Central memory CD8-positive, alpha-beta T cell (primary cell): Measurements from ENCODE around the gene TYK2.
A peak's percentile ranks its signal among the peaks of the same experiment; 100 is the strongest.

Experiments
- ATAC-seq: fragments of 150-1000 bp; cut with Tn5 transposase; replicated peaks from 2 replicates; pipeline ENCODE4 v1.10.0; 2022; ENCODE audit warnings: mild to moderate bottlenecking, moderate FRiP score, moderate number of reproducible peaks; ENCODE audit not compliant: poor library complexity, severe bottlenecking; ENCODE audit errors: extremely low read depth
- DNase-seq, 2 donors: peaks; one replicate each; pipeline ENCODE4 v3.0.0; 2021; ENCODE audit warnings: low spot score in 2 of 2
- H3K27ac Mint-ChIP-seq: one replicate; pipeline ENCODE4 v1.8.0; 2022; ENCODE audit warnings: low read depth, mild to moderate bottlenecking, moderate library complexity, mixed read lengths
- H3K27me3 Mint-ChIP-seq: one replicate; pipeline ENCODE4 v1.8.0; 2022; ENCODE audit warnings: mixed read lengths
- H3K36me3 Mint-ChIP-seq: one replicate; pipeline ENCODE4 v1.8.0; 2022; ENCODE audit warnings: mild to moderate bottlenecking, moderate library complexity, mixed read lengths; ENCODE audit not compliant: insufficient read depth
- H3K4me1 Mint-ChIP-seq: one replicate; pipeline ENCODE4 v1.8.0; 2022; ENCODE audit warnings: mixed read lengths
- H3K4me3 Mint-ChIP-seq: one replicate; pipeline ENCODE4 v1.8.0; 2022; ENCODE audit warnings: mild to moderate bottlenecking, moderate library complexity, mixed read lengths
- H3K9me3 Mint-ChIP-seq: one replicate; pipeline ENCODE4 v1.8.0; 2022; ENCODE audit warnings: mixed read lengths

TYK2 gene

DNA sequence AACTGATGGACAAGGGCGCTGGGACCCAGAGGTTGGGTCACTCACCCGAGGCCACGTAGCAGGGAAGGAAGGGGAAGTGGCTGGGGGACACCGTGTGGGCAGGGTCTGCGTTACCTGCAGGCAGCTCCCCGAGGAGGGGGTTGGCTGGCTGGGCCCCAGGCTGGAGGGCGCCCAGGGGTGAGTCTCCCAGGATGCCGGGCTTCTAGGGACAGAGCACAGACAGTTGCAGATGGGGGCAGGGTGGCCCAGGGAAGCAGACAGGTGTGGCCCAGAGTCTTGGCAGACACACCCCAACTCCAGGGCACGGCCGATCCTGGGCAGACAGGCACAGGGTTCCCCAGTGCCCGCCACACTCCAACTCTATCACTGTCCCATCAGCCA, 59.0 kb downstream of the TYK2 start:
- no peak for ATAC-seq

DNA sequence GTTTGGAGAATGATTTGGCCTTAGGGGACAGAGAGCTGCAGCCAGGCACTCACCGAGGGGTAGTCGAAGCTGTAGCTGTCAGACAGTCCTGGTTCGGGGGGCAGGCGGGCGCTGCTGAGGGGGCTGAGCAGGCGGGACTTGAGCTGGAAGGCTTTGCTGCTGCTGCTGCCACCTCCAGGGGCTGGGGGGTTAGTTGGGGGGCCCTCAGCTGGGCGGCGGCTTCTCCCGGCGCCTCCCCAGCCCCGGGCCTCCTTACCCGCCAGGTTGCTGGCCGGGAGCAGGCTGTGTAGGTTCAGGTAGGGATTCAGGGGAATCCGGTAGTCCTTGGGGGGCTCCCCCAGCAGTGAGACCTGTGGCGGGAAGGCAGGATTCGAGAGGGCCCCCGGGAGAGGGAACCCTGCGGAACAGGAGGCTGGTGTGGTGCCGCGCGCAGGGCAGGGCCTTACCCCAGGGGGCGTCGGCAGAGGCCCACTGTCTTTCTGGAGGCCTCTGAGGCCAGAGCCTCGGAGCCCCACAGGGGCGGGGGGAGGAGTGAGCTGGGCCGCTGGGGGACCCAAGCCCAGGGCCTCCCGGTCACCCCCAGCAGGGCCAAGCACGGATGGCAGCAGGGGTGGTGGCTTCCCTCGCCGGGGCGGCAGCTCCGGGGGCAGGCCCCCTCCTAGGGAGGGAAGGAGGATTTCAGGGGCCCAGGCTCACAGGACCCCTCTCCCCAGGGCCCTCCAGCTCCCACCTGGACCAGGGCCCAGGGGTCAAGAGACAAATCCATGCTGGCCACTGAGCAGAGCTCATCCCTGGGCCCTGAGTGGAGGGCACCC, 59.6 kb downstream of the TYK2 start:
- H3K9me3 Mint-ChIP-seq: no peaks in the 10 kb centered on the region
- no peak overlapping the region for H3K27ac Mint-ChIP-seq
- H3K4me3 Mint-ChIP-seq: no peak overlapping the region
- no peaks in the 10 kb centered on the region for H3K27me3 Mint-ChIP-seq
- DNase-seq (no peak), ATAC-seq (no peak)
- peaks cover 6% of the 10 kb centered on the region for H3K4me1 Mint-ChIP-seq
- H3K36me3 Mint-ChIP-seq: peaks cover 30% of the 10 kb centered on the region

More for the DNA sequence above, 59.0 kb downstream of the TYK2 start:
- DNase-seq: no peak
- Mint-ChIP-seq H3K9me3 (no peaks in the 10 kb centered on the region), H3K27me3 (no peaks in the 10 kb centered on the region), H3K36me3 (peaks cover 33% of the 10 kb centered on the region), H3K27ac (peak overlapping the region; percentile 2), H3K4me1 (no peaks in the 10 kb centered on the region), H3K4me3 (no peak overlapping the region)

DNA sequence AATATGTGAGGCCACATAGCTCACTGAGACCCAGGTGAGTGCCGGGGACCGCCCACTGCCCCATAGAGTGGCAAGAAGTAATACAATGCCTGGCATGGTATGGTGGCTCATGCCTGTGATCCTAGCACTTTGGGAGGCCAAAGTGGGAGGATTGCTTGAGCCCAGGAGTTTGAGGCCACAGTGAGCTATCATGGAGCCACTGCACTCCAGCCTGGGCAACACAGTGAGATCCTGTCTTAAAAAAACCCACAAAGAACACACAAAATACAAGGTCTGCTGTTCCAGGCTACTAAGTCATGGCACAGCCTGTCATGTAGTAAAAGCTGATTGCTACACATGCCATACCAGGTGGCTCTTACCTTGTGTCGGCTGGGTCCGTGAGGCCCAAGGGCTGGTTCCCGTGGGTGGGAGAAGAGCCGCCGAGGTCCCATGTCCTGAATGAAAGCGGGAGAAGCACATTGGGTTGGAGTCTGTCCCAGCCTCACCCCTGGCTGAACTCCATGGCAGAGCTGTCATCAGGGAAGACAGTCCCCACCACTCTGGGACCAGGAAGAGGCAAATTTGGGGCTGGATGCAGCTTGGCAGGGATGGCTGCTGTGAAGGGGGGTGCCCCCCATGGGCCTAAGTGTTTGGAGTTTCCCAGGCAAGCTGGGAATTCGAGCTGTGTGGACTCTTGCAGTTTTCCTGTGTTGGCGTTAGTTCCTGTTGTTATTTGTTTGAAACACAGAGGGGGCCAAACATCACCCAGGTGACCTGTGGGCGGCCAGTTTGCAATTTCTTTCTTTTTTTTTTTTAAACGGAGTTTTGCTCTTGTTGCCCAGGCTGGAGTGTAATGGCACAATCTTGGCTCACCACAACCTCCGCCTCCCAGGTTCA, 61.3 kb downstream of the TYK2 start:
- DNase-seq (no peak), ATAC-seq (no peak)
- peaks cover 22% of the 10 kb centered on the region for H3K4me1 Mint-ChIP-seq
- no peaks in the 10 kb centered on the region for H3K27me3 Mint-ChIP-seq
- peaks cover 27% of the 10 kb centered on the region for H3K36me3 Mint-ChIP-seq
- no peak overlapping the region for H3K4me3 Mint-ChIP-seq
- no peaks in the 10 kb centered on the region for H3K9me3 Mint-ChIP-seq
- no peak overlapping the region for H3K27ac Mint-ChIP-seq

DNA sequence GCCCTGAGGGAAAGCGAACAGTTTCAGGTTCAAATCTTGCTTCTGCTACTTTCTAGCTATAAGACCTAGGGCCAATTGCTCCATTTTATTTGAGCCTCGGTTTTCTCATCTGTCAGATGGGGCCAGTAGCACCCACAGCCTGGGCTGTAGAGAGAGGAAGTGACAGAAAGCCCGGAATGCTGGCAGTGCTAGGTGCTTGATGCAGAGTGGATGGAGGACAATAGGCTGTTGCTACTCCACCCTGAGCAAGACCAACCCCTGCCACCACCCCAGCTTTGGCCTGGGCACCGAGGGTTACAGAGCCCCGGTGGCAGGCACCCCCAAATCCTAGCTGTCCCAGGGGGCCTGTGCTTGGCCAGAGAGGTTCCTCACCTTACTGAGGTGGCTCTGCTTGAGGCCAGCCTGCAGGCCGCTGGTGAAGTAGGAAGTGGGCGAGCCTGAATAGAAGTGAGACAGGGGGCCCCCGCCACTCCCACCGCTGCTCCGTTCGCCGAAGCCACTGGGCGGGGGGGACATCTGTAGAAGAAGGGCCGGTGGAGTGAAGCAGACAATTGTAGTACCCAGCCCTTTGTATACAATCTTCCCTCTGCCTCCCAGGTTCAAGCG, 62.4 kb downstream of the TYK2 start:
- ATAC-seq (no peak), DNase-seq (no peak)
- Mint-ChIP-seq H3K9me3 (no peaks in the 10 kb centered on the region), H3K4me1 (peaks cover 22% of the 10 kb centered on the region), H3K4me3 (no peak overlapping the region), H3K27ac (no peak overlapping the region), H3K36me3 (peaks cover 26% of the 10 kb centered on the region), H3K27me3 (no peaks in the 10 kb centered on the region)

DNA sequence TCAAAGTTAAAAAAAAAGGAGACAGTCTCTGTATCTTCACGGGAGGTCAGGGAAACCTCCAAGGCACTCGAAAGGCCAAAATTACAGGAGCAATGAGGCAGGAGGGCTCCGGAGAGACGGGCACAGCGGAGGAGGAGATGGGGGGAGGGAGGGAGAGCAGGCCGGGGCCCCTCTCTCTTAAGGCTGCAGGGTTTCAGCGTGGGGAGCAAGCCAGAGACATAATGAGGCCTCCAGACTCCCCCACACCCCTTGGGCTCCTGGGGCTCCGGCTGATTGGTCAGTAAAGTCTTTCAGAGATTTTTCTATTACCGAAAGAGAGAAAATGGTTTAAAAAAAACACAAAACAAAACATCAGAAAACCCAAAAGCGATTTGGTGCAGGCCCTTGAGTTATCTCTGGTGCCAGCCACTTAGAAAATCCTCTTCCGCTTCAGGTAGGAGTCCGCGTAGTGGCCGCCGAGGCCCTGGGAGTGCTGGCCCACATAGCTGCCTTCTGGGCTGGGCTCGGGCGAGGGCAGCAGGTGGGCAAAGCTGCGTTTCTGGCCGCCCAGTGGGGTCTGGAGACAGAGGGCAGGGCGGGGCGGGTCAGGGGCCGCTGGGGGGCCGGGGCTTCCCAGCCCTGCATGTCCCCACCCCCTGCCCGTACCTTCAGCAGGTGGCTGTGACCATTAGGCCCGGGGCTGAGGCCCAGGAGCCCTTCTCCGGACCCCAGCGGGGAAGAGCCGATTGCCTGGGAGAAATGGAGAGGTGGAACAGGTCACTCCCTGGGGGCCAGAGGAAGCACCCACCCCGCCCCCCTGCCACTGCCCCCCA, 63.1 kb downstream of the TYK2 start:
- Mint-ChIP-seq H3K27me3 (no peaks in the 10 kb centered on the region), H3K27ac (no peak overlapping the region), H3K9me3 (no peaks in the 10 kb centered on the region), H3K4me3 (no peak overlapping the region), H3K4me1 (peaks cover 22% of the 10 kb centered on the region), H3K36me3 (peaks cover 26% of the 10 kb centered on the region)
- ATAC-seq (no peak), DNase-seq (no peak)

DNA sequence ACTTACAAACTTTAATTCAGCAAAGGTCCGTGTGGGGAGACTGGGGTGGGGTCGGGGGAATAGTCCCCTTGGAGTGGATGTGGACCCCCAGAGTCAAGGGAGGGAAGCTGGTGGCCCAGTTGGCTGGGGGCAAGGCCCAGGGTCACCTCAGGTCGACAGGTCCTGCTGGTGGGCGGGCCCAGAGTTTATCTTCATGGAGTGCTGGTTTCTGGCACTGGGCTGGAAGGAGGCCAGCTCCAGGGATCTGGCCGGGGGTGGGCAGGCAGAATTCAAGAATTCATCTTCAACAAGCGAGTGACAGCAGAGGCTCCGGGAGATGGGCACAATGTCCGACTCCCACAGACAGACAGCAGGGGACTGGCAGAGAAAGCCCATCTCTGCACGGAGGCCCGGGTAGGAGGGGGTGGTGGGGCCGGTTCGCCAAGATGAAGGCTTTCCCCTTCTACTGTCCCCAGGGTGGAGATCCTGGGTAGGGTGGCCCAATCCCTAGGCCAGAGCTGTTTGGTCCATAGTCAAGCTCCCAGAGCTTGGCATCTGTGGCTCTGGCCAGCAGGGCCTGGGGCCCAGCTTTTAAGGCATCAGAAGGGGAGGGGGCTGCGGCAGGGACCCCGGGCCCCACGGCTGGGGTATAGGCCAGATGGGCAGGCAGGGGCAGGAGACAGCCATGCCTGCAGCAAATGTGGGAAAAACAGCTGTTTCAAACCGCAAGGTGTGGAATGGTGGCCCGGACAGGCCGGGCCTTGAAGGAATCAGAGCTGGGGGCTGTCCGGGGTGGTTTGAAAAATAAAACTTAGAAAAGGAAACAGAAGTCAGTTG, 63.9 kb downstream of the TYK2 start:
- Mint-ChIP-seq H3K36me3 (peaks cover 26% of the 10 kb centered on the region), H3K27me3 (no peaks in the 10 kb centered on the region), H3K4me3 (peak overlapping the region; percentile 83), H3K27ac (peak overlapping the region; percentile 72), H3K4me1 (peaks cover 22% of the 10 kb centered on the region), H3K9me3 (no peaks in the 10 kb centered on the region)
- no peak for ATAC-seq
- no peak for DNase-seq

DNA sequence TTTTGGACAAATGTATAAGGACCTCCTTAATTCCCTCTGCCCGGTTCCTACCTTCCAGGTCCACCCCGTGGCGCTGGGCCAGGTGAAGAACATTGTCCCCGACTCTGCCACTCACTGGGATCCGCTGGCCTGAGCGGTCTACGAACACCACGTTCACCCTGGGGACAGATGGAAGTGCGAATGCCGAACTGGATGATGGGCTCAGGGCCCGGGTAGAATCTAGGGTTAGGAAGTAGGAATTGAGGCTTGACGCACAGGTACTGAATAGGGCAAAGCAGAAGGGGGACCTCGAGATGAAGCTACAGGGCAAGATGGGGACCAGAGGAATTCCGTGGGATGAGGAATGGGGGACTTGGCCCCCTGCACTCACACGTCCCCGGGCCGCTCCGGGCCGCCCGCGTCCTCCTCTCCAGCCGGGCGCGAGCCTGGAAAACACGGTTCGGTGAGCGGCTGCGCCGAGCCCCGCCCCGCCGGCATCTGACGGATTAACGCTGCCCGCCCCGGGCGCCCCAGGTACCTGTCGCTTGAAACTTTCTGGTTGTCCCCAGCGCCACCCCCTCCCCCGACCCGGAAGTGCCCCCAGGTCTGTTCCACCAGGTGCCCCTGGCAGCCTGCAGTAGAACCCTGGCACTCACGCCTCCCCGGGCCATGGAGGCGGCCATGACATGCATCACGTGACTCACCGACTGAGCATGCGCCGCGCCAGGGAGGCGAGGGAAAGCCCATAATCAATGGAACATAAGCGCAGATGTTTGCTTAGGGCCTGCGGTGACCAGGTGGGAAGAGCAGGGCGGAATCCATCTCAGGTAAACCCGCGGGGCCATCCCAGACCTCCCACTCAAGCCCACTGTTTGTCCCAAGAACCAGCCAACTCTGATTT, 64.8 kb downstream of the TYK2 start, which contains the start of gene FDX2:
Gene FDX2, minus strand, starts transcription at position 681 of the 880 bp plus-strand sequence. Its CDS starts 19 bp downstream, at position 662.
- peak within 1 kb of the TSS; percentile 83 for H3K4me3 Mint-ChIP-seq
- peaks cover 26% of the 10 kb centered on the region for H3K36me3 Mint-ChIP-seq
- DNase-seq (peak; percentile 74 to 83), ATAC-seq (peak; percentile 85)
- no peaks in the 10 kb centered on the region for H3K27me3 Mint-ChIP-seq
- peak within 1 kb of the TSS; percentile 72 for H3K27ac Mint-ChIP-seq
- H3K4me1 Mint-ChIP-seq: peaks cover 22% of the 10 kb centered on the region
- H3K9me3 Mint-ChIP-seq: no peaks in the 10 kb centered on the region

DNA sequence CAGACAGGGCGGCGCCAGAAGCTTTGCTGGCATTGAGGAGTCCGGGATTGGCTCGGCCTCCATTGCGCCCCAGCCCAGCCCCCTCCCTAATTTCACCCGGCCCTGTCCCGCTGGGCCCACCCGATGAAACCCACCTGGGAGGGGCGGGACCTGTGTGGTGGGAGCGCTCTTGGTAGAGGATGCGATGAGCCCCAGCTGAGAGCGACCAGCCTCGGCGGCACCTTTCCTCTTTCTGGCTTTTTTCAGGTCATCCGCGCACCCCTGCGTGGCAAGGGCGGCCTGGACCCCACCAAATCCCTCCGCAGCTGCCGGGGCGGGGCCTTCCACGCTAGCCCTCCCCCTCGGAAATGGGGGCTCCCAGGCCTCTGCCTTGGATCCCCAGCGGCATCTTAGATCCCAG, 70.9 kb downstream of the TYK2 start, which contains the start of gene ZGLP1:
Gene ZGLP1, minus strand, starts transcription at position 393 of the 400 bp plus-strand sequence.
- ATAC-seq (no peak), DNase-seq (no peak)
- Mint-ChIP-seq H3K27ac (no peak within 1 kb of the TSS), H3K4me3 (no peak within 1 kb of the TSS), H3K9me3 (no peaks in the 10 kb centered on the region), H3K4me1 (peaks cover 3% of the 10 kb centered on the region), H3K36me3 (peaks cover 4% of the 10 kb centered on the region), H3K27me3 (no peaks in the 10 kb centered on the region)

DNA sequence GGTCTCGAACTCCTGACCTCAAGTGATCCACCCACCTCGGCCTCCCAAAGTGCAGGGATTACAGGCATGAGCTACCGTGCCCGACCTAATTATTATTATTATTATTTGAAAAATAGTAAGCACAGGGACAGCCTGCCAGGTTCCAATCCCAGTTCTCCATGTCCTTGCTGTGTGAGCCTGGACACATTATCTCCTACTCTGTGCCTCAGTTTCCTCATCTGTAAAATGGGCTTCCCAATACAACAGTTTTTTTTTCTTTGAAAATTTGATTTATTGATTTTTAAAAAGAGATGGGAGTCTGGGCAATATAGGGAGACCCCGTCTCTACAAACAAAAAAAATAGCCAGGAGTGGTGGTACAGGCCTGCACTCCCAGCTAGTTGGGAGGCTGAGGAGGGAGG, 74.0 kb downstream of the TYK2 start:
- no peak overlapping the region for H3K27ac Mint-ChIP-seq
- H3K27me3 Mint-ChIP-seq: no peaks in the 10 kb centered on the region

DNA sequence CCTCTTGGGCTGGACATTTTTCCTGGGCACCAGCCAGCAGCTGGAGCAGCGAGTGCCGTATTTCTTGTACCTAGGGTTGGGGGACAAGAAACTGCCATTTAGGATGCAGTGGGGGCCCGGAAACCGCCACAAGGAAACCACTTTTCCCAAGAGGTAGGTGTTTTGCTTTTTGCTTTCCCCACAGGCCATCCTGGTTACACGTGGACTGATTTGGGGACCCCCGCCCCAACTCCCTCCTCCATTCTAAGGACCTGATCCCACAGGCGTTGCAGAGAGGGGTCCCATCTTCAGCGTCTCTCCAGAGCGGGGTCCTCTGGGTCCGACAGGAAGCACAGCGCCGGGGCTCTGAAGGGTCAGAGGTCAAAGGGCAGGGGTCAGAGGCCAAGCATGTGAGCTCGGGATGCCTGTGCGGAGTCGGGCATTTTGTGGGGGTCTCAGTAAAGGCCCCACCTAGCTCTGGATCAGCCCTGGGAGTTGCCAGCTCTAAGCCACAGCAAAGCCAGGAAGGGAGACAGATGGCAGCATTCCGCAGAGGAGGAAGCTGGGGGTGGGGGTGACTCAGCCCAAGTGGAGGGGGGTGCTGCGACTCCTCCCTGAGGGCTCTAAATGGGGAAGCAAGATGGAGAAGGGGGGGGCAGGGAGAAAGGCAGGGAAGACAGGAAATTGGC, 75.1 kb downstream of the TYK2 start:
- H3K4me1 Mint-ChIP-seq: no peaks in the 10 kb centered on the region
- H3K36me3 Mint-ChIP-seq: peaks cover 4% of the 10 kb centered on the region
- H3K27ac Mint-ChIP-seq: no peak overlapping the region
- ATAC-seq: no peak
- H3K4me3 Mint-ChIP-seq: no peak overlapping the region
- no peaks in the 10 kb centered on the region for H3K9me3 Mint-ChIP-seq
- DNase-seq: no peak
- no peaks in the 10 kb centered on the region for H3K27me3 Mint-ChIP-seq

More for the DNA sequence above, 74.0 kb downstream of the TYK2 start:
- no peak for ATAC-seq
- no peak for DNase-seq
- no peak overlapping the region for H3K4me3 Mint-ChIP-seq
- no peaks in the 10 kb centered on the region for H3K9me3 Mint-ChIP-seq
- no peaks in the 10 kb centered on the region for H3K4me1 Mint-ChIP-seq
- H3K36me3 Mint-ChIP-seq: peaks cover 3% of the 10 kb centered on the region
